Measurements from ENCODE around the gene PLEKHF1.
A peak's percentile ranks its signal among the peaks of the same experiment; 100 is the strongest.
"Not testable (repeated sequence)": the region's sequence is repeated elsewhere in the genome, so short reads cannot be mapped to it uniquely, and the experiment has no call there.

The PLEKHF1 gene

GRCh38 chr19:29665826-29666577 is 741 bp downstream of the PLEKHF1 start:
- DNase-seq = no peak

GRCh38 chr19:29666578-29667386 is 1.5 kb downstream of the PLEKHF1 start:
- no peak for DNase-seq

- DNase-seq = no peak
These were observed 2.1 kb downstream of the PLEKHF1 start for GRCh38 chr19:29667387-29667783.

- DNase-seq = peak; percentile 75
These were observed 2.7 kb downstream of the PLEKHF1 start for GRCh38 chr19:29667901-29668341.

GRCh38 chr19:29668746-29669609 is 3.7 kb downstream of the PLEKHF1 start:
- no peak for DNase-seq

- no peak for DNase-seq
These were observed 5.0 kb downstream of the PLEKHF1 start for GRCh38 chr19:29670255-29670654.

- DNase-seq = not testable (repeated sequence)
These were observed 5.7 kb downstream of the PLEKHF1 start for GRCh38 chr19:29671026-29671392.

- peak; percentile 91 for DNase-seq
These were observed 6.3 kb downstream of the PLEKHF1 start for GRCh38 chr19:29671393-29672160.

- peak; percentile 25 for DNase-seq
These were observed 7.2 kb downstream of the PLEKHF1 start for GRCh38 chr19:29672319-29672932.

- DNase-seq = peak; percentile 90
These were observed 7.7 kb downstream of the PLEKHF1 start for GRCh38 chr19:29672933-29673336.

GRCh38 chr19:29673451-29674371 is 8.4 kb downstream of the PLEKHF1 start:
- DNase-seq = no peak

GRCh38 chr19:29674374-29675119 is 9.3 kb downstream of the PLEKHF1 start:
- DNase-seq = no peak

GRCh38 chr19:29675120-29675649 is 9.9 kb downstream of the PLEKHF1 start:
- no peak for DNase-seq

GRCh38 chr19:29675650-29676186 is 10.5 kb downstream of the PLEKHF1 start:
- no peak for DNase-seq

GRCh38 chr19:29676586-29676985 is 11.3 kb downstream of the PLEKHF1 start:
- no peak for DNase-seq

- DNase-seq = no peak
These were observed 11.9 kb downstream of the PLEKHF1 start for GRCh38 chr19:29677001-29677817.

- DNase-seq = no peak
These were observed 13.3 kb downstream of the PLEKHF1 start for GRCh38 chr19:29678484-29679106.

GRCh38 chr19:29679598-29680210 is 14.4 kb downstream of the PLEKHF1 start:
- no peak for DNase-seq

All from CD4-positive, alpha-beta T cell treated with Interleukin-17A for 1 hour (primary cell).